HCT116 (cell line): ENCODE measurements around the gene F13A1. TPM values are rescaled to one million over a fixed set of nuclear protein-coding genes. Genes with fewer than 3 reads are reported as not detected.

ENCODE experiments used
- ATAC-seq: fragments of 200-7000 bp; cut with Tn5 transposase; 2 replicates; pipeline ENCODE4 v1.9.1; 2020; ENCODE audit warnings: mild to moderate bottlenecking, moderate library complexity
- BruUV-seq: library from RNA; stranded (reverse); fragments of 400-500 nt; replicated peaks from 2 replicates; lab custom pipeline; 2021; lab: Mats Ljungman, UMichigan
- CTCF ChIA-PET: fragments of 300-600 bp; sonication (Branson Sonifier 250); formaldehyde crosslinking; loops from one replicate; lab custom pipeline; 2021; ENCODE audit warnings: antibody characterized with exemption; lab: Charles Lee
- POLR2A ChIA-PET: fragments of 300-600, 350-600 bp; sonication (Branson Sonifier 250); formaldehyde crosslinking; loops from one replicate; lab custom pipeline; 2021; ENCODE audit warnings: antibody characterized with exemption; lab: Charles Lee
- RAD21 ChIA-PET, 2 experiments: fragments of 300-600 bp; sonication (Branson Sonifier 250); formaldehyde crosslinking; loops; one replicate each; lab custom pipeline; 2023; ENCODE audit warnings: low total read pairs in 2 of 2; ENCODE audit not compliant: uncharacterized antibody in 2 of 2, unreplicated experiment in 2 of 2, low non-redundant PET in 1 of 2; lab: Charles Lee
- DNase-seq: peaks from one replicate; pipeline ENCODE4 v3.0.0-alpha.2; 2010; ENCODE audit warnings: low read depth, low spot score
- H2AFZ ChIP-seq: fragments of 200-600 bp; shearing (Covaris generic), sonication (generic); 2 replicates; pipeline ENCODE4 v1.6.1; 2017; ENCODE audit warnings: low read depth, mixed run types, mixed read lengths, antibody characterized with exemption, low read length; ENCODE audit not compliant: poor library complexity, severe bottlenecking
- H3K27ac ChIP-seq: 2 replicates; pipeline ENCODE4 v1.5.1; 2012; ENCODE audit warnings: low read depth, low read length
- H3K27me3 ChIP-seq: fragments of 200-600 bp; sonication (generic); 2 replicates; pipeline ENCODE4 v1.6.1; 2016; ENCODE audit warnings: mixed run types, low read length, mixed read lengths; ENCODE audit not compliant: insufficient read depth
- H3K36me3 ChIP-seq, 2 experiments: fragments of 200-500 bp in 1 of 2; fragments of 200-600 bp in 1 of 2; sonication (Bioruptor generic) in 1 of 2; sonication (generic) in 1 of 2; 2 replicates each; pipeline versions ENCODE4 v1.5.1 to v1.6.1; 2014 to 2016; ENCODE audit warnings: low read length in 2 of 2, inconsistent platforms in 1 of 2, mixed read lengths in 1 of 2, mixed run types in 1 of 2; ENCODE audit not compliant: insufficient read depth in 2 of 2, control insufficient read depth in 1 of 2
- H3K4me1 ChIP-seq, 2 experiments: fragments of 200-600 bp in 1 of 2; sonication (generic) in 1 of 2; 2 replicates each; pipeline versions ENCODE4 v1.5.1 to v1.6.1; 2012 to 2017; ENCODE audit warnings: low read length in 2 of 2, inconsistent platforms in 1 of 2, mild to moderate bottlenecking in 1 of 2, mixed read lengths in 1 of 2, mixed run types in 1 of 2, moderate library complexity in 1 of 2; ENCODE audit not compliant: insufficient read depth in 2 of 2, control insufficient read depth in 1 of 2
- H3K4me2 ChIP-seq: fragments of 200-600 bp; sonication (generic); 2 replicates; pipeline ENCODE4 v1.6.1; 2017; ENCODE audit warnings: mixed run types, low read length, mixed read lengths
- H3K4me3 ChIP-seq, 2 experiments: fragments of 200-600 bp in 1 of 2; sonication (generic) in 1 of 2; replicated peaks in 1 of 2; 2 replicates each; pipeline ENCODE4 v1.5.1; 2011 to 2016; ENCODE audit warnings: low read length in 2 of 2, control low read depth in 1 of 2, low read depth in 1 of 2, mild to moderate bottlenecking in 1 of 2, mixed read lengths in 1 of 2, mixed run types in 1 of 2
- H3K79me2 ChIP-seq: fragments of 200-600 bp; sonication (generic); 2 replicates; pipeline ENCODE4 v1.6.1; 2017; ENCODE audit warnings: mild to moderate bottlenecking, mixed run types, low read length, moderate library complexity, mixed read lengths; ENCODE audit not compliant: insufficient read depth
- H3K9ac ChIP-seq: fragments of 200-600 bp; sonication (generic); 2 replicates; pipeline ENCODE4 v1.6.1; 2016; ENCODE audit warnings: low read length, mixed read lengths
- H3K9me2 ChIP-seq: fragments of 200-600 bp; sonication (generic), shearing (Covaris generic); 2 replicates; pipeline ENCODE4 v1.6.1; 2017; ENCODE audit warnings: mixed run types, mild to moderate bottlenecking, moderate library complexity; ENCODE audit not compliant: insufficient read depth
- H3K9me3 ChIP-seq, 2 experiments: fragments of 200-500 bp in 1 of 2; fragments of 200-600 bp in 1 of 2; sonication (Bioruptor generic) in 1 of 2; sonication (generic) in 1 of 2; 2 replicates each; pipeline ENCODE4 v1.6.1; 2014 to 2017; ENCODE audit warnings: low read length in 2 of 2, mixed read lengths in 2 of 2, inconsistent platforms in 1 of 2, low read depth in 1 of 2, mild to moderate bottlenecking in 1 of 2, mixed run types in 1 of 2, moderate library complexity in 1 of 2; ENCODE audit not compliant: control insufficient read depth in 1 of 2, insufficient read depth in 1 of 2
- H4K20me1 ChIP-seq: fragments of 200-600 bp; sonication (generic), shearing (Covaris generic); 2 replicates; pipeline ENCODE4 v1.6.1; 2017; ENCODE audit warnings: mixed run types, mild to moderate bottlenecking, moderate library complexity; ENCODE audit not compliant: insufficient read depth
- CEBPB ChIP-seq: IDR thresholded peaks from 2 replicates; pipeline ENCODE4 v1.6.1; 2012; ENCODE audit warnings: low read depth
- EZH2 ChIP-seq: fragments of 200-600 bp; sonication (generic); IDR thresholded peaks from 2 replicates; pipeline ENCODE4 v1.6.1; 2017; ENCODE audit warnings: antibody characterized with exemption, mixed run types
- SIN3A ChIP-seq: IDR thresholded peaks from 2 replicates; pipeline ENCODE4 v1.6.1; 2012; ENCODE audit warnings: low read depth
- intact Hi-C: fragments of 100-400 bp; cut with micrococcal nuclease; formaldehyde crosslinking; loops from 2 replicates; pipeline ENCODE4 v1.10.0; 2022
- total RNA-seq: library from RNA; stranded (reverse); gene quantifications from one replicate; pipeline ENCODE4 v1.2.1, GENCODE V29; 2021; ENCODE audit not compliant: unreplicated experiment
- TF ChIP-seq, protein P1 (sequence below): IDR thresholded peaks from 2 replicates; pipeline ENCODE4 v1.6.1; 2012; ENCODE audit warnings: low read depth

Gene F13A1
- total RNA-seq, 1 experiment from 2014 or later, result 0.34 TPM

- no peak overlapping the region for H3K4me3 ChIP-seq
- BruUV-seq, result no TSS peak
- H2AFZ ChIP-seq, result no peak overlapping the region
- no peak overlapping the region for H3K4me2 ChIP-seq
- no peak overlapping the region for H3K27ac ChIP-seq
- intact Hi-C loops, result no loop called here
- no peaks in the 10 kb centered on the region for H3K9me3 ChIP-seq
- no peak for TF ChIP-seq SIN3A
- no peak for TF ChIP-seq EZH2
- no peak for TF ChIP-seq CEBPB
- TF ChIP-seq, protein P1, sequence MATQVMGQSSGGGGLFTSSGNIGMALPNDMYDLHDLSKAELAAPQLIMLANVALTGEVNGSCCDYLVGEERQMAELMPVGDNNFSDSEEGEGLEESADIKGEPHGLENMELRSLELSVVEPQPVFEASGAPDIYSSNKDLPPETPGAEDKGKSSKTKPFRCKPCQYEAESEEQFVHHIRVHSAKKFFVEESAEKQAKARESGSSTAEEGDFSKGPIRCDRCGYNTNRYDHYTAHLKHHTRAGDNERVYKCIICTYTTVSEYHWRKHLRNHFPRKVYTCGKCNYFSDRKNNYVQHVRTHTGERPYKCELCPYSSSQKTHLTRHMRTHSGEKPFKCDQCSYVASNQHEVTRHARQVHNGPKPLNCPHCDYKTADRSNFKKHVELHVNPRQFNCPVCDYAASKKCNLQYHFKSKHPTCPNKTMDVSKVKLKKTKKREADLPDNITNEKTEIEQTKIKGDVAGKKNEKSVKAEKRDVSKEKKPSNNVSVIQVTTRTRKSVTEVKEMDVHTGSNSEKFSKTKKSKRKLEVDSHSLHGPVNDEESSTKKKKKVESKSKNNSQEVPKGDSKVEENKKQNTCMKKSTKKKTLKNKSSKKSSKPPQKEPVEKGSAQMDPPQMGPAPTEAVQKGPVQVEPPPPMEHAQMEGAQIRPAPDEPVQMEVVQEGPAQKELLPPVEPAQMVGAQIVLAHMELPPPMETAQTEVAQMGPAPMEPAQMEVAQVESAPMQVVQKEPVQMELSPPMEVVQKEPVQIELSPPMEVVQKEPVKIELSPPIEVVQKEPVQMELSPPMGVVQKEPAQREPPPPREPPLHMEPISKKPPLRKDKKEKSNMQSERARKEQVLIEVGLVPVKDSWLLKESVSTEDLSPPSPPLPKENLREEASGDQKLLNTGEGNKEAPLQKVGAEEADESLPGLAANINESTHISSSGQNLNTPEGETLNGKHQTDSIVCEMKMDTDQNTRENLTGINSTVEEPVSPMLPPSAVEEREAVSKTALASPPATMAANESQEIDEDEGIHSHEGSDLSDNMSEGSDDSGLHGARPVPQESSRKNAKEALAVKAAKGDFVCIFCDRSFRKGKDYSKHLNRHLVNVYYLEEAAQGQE, result no peak
- POLR2A ChIA-PET, result no interaction called here
- RAD21 ChIA-PET, result no interaction called here
- H4K20me1 ChIP-seq, result no peaks in the 10 kb centered on the region
- CTCF ChIA-PET, result no interaction called here
- no peak for DNase-seq
- no peaks in the 10 kb centered on the region for H3K36me3 ChIP-seq
- no peak overlapping the region for H3K9ac ChIP-seq
- ATAC-seq, result no peak
- no peaks in the 10 kb centered on the region for H3K79me2 ChIP-seq
- no peaks in the 10 kb centered on the region for H3K9me2 ChIP-seq
- peaks cover 25% of the 10 kb centered on the region for H3K27me3 ChIP-seq
- H3K4me1 ChIP-seq, result no peaks in the 10 kb centered on the region
Measured at GRCh38 chr6:6243846-6244245, 76.6 kb downstream of the F13A1 start.
